Measurements from ENCODE around the gene ADSS1.

- TF ChIP-seq, protein P1, sequence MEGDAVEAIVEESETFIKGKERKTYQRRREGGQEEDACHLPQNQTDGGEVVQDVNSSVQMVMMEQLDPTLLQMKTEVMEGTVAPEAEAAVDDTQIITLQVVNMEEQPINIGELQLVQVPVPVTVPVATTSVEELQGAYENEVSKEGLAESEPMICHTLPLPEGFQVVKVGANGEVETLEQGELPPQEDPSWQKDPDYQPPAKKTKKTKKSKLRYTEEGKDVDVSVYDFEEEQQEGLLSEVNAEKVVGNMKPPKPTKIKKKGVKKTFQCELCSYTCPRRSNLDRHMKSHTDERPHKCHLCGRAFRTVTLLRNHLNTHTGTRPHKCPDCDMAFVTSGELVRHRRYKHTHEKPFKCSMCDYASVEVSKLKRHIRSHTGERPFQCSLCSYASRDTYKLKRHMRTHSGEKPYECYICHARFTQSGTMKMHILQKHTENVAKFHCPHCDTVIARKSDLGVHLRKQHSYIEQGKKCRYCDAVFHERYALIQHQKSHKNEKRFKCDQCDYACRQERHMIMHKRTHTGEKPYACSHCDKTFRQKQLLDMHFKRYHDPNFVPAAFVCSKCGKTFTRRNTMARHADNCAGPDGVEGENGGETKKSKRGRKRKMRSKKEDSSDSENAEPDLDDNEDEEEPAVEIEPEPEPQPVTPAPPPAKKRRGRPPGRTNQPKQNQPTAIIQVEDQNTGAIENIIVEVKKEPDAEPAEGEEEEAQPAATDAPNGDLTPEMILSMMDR (IDR thresholded peaks at IDR 0.05; ENCODE audit: poor library complexity): no peak
- TF ChIP-seq EZH2 (IDR thresholded peaks at IDR 0.05; ENCODE audit: borderline replicate concordance) (no peak), EZH2phosphoT487 (IDR thresholded peaks at IDR 0.05; ENCODE audit: low read depth, severe bottlenecking, unreplicated experiment) (no peak)
These were observed 10.6 kb downstream of the ADSS1 start for GRCh38 chr14:104734601-104734990.

All from hepatocyte (in vitro differentiated cells).